Gastrocnemius medialis (tissue), 4 donors: ENCODE results near the gene RFC3. TPM values are rescaled to one million over a fixed set of nuclear protein-coding genes. Genes with fewer than 3 reads are reported as not detected.

Experiments
- ATAC-seq, 2 donors: fragments of 150-250 bp; one replicate each; pipeline ENCODE4 v1.9.1; 2016
- DNase-seq, 2 donors: peaks; one replicate each; pipeline ENCODE4 v3.0.0-alpha.2; 2019
- H3K27ac ChIP-seq, 4 donors: fragments of 200-600 bp; sonication (generic); 1 replicate in 1 of 4; 2 replicates in 3 of 4; pipeline ENCODE4 v1.5.1; 2016 to 2018; ENCODE audit warnings: mild to moderate bottlenecking in 2 of 4, moderate library complexity in 1 of 4
- H3K27me3 ChIP-seq, 3 donors: fragments of 200-600 bp; sonication (generic) in 2 of 3; 1 replicate in 1 of 3; 2 replicates in 2 of 3; pipeline versions ENCODE4 v1.5.1 to v1.6.0; 2016 to 2019; ENCODE audit warnings: mild to moderate bottlenecking in 1 of 3, moderate library complexity in 1 of 3
- H3K36me3 ChIP-seq, 2 donors: fragments of 200-600 bp; sonication (generic) in 1 of 2; one replicate each; pipeline ENCODE4 v1.5.1; 2017 to 2018
- H3K4me1 ChIP-seq, 2 donors: fragments of 200-600 bp; sonication (generic) in 1 of 2; one replicate each; pipeline ENCODE4 v1.5.1; 2016 to 2017; ENCODE audit warnings: mild to moderate bottlenecking in 2 of 2
- H3K4me3 ChIP-seq, 4 donors: fragments of 200-600 bp; sonication (generic) in 3 of 4; 1 replicate in 1 of 4; 2 replicates in 3 of 4; pipeline ENCODE4 v1.5.1; 2016 to 2019; ENCODE audit warnings: mild to moderate bottlenecking in 2 of 4
- H3K9me3 ChIP-seq, 3 donors: fragments of 200-600 bp; sonication (generic) in 2 of 3; 1 replicate in 1 of 3; 2 replicates in 2 of 3; pipeline ENCODE4 v1.5.1; 2016 to 2019
- CTCF ChIP-seq, 5 experiments: fragments of 450-650 bp in 3 of 5; fragments of 200-600 bp in 2 of 5; sonication (generic) in 2 of 5; IDR thresholded peaks in 4 of 5; conservative IDR thresholded peaks in 1 of 5; 1 replicate in 4 of 5; 2 replicates in 1 of 5; pipeline ENCODE4 v1.5.1; 2016 to 2019; ENCODE audit warnings: antibody characterized with exemption in 5 of 5, mild to moderate bottlenecking in 3 of 5, moderate library complexity in 3 of 5
- POLR2A ChIP-seq, 2 donors: fragments of 450-650 bp; IDR thresholded peaks; one replicate each; pipeline ENCODE4 v1.6.1; 2017; ENCODE audit warnings: antibody characterized with exemption in 2 of 2, mild to moderate bottlenecking in 2 of 2, moderate library complexity in 2 of 2
- in situ Hi-C, 4 donors: fragments of 200-750 bp; cut with MboI; loops; one replicate each; pipeline versions ENCODE4 v1.15.0 to v1.8.0; 2017; ENCODE audit warnings: low sequenced_read_pairs in 4 of 4
- intact Hi-C: fragments of 100-400 bp; cut with DNase I; formaldehyde crosslinking; loops from one replicate; pipeline ENCODE4 v1.15.1; 2023; ENCODE audit warnings: low total_unique reads
- total RNA-seq, 4 donors: library from RNA; depleted of rRNA; stranded (reverse); fragments of >200 nt; gene quantifications; one replicate each; pipeline versions ENCODE4 v1.1.0 to v1.2.3, GENCODE V29; 2016

RFC3 gene
- total RNA-seq, 4 donors from 2014 or later: 2.2 to 5.6 (median 3.7) TPM

GRCh38 chr13:33873251-33873908, 55.4 kb downstream of the RFC3 start:
- no peak for ATAC-seq
- Histone ChIP-seq H3K27ac (no peak overlapping the region), H3K4me1 (peaks cover 0 to 5% of the 10 kb centered on the region in 2 donors), H3K9me3 (no peaks in the 10 kb centered on the region), H3K36me3 (no peaks in the 10 kb centered on the region), H3K27me3 (no peaks in the 10 kb centered on the region), H3K4me3 (no peak overlapping the region)
- DNase-seq: no peak
- intact Hi-C loops: no loop called here
- TF ChIP-seq CTCF (IDR thresholded peaks at IDR 0.05 in 4 of 5, conservative IDR thresholded peaks at IDR 0.05 in 1 of 5) (no peak), POLR2A (IDR thresholded peaks at IDR 0.05) (no peak)
- in situ Hi-C loops: no loop called here

GRCh38 chr13:33874871-33875270, 56.9 kb downstream of the RFC3 start:
- ATAC-seq (no peak), DNase-seq (no peak)
- Histone ChIP-seq H3K9me3 (no peaks in the 10 kb centered on the region), H3K36me3 (no peaks in the 10 kb centered on the region), H3K27ac (no peak overlapping the region), H3K4me3 (no peak overlapping the region), H3K27me3 (no peaks in the 10 kb centered on the region), H3K4me1 (peaks cover 0 to 5% of the 10 kb centered on the region in 2 donors)
- TF ChIP-seq POLR2A (IDR thresholded peaks at IDR 0.05): no peak
- no peak for TF ChIP-seq CTCF (IDR thresholded peaks at IDR 0.05 in 4 of 5, conservative IDR thresholded peaks at IDR 0.05 in 1 of 5)
- in situ Hi-C loops: no loop called here
- intact Hi-C loops: no loop called here

GRCh38 chr13:33875618-33876401, 57.9 kb downstream of the RFC3 start:
- peaks cover 0 to 5% of the 10 kb centered on the region in 2 donors for H3K4me1 ChIP-seq
- H3K36me3 ChIP-seq: no peaks in the 10 kb centered on the region
- in situ Hi-C loops (no loop called here), intact Hi-C loops (no loop called here)
- ATAC-seq (peak in 1 of 2 donors; percentile 55), DNase-seq (peak in 1 of 2 donors; percentile 14)
- H3K9me3 ChIP-seq: no peaks in the 10 kb centered on the region
- H3K27me3 ChIP-seq: no peaks in the 10 kb centered on the region
- H3K4me3 ChIP-seq: no peak overlapping the region
- H3K27ac ChIP-seq: no peak overlapping the region
- TF ChIP-seq CTCF (IDR thresholded peaks at IDR 0.05 in 4 of 5, conservative IDR thresholded peaks at IDR 0.05 in 1 of 5) (no peak), POLR2A (IDR thresholded peaks at IDR 0.05) (no peak)

- H3K27ac ChIP-seq: no peak overlapping the region
- intact Hi-C loops (no loop called here), in situ Hi-C loops (no loop called here)
- no peak overlapping the region for H3K4me3 ChIP-seq
- ATAC-seq (no peak), DNase-seq (no peak)
- TF ChIP-seq POLR2A (IDR thresholded peaks at IDR 0.05): no peak
- TF ChIP-seq CTCF (IDR thresholded peaks at IDR 0.05 in 4 of 5, conservative IDR thresholded peaks at IDR 0.05 in 1 of 5): no peak
- no peaks in the 10 kb centered on the region for H3K36me3 ChIP-seq
- no peaks in the 10 kb centered on the region for H3K9me3 ChIP-seq
- peaks cover 0 to 5% of the 10 kb centered on the region in 2 donors for H3K4me1 ChIP-seq
- no peaks in the 10 kb centered on the region for H3K27me3 ChIP-seq
Observed at GRCh38 chr13:33876716-33877394, 58.9 kb downstream of the RFC3 start.
